HepG2 (cell line): ENCODE data around the gene FOXI3. TPM values are rescaled to one million over a fixed set of nuclear protein-coding genes. Genes with fewer than 3 reads are reported as not detected.

Experiments used
- ATAC-seq: fragments of 200-7000 bp; cut with Tn5 transposase; 3 replicates; pipeline ENCODE4 v1.9.1; 2020; ENCODE audit warnings: mild to moderate bottlenecking, moderate library complexity
- BruUV-seq: library from RNA; stranded (reverse); fragments of 400-500 nt; replicated peaks from 2 replicates; lab custom pipeline; 2021; lab: Mats Ljungman, UMichigan
- CTCF ChIA-PET: fragments of 300-600 bp; formaldehyde crosslinking; extraction: SDS; loops from one replicate; lab custom pipeline; 2021; ENCODE audit warnings: low total read pairs, inconsistent platforms, low intra/inter-chr PET ratio; lab: Yijun Ruan, JAX
- POLR2A ChIA-PET: fragments of 350-600 bp; sonication (Branson Sonifier 250); formaldehyde crosslinking; loops from one replicate; lab custom pipeline; 2020; ENCODE audit warnings: antibody characterized with exemption, inconsistent platforms; lab: Yijun Ruan, JAX
- DNase-seq: peaks from one replicate; pipeline ENCODE4 v3.0.0-alpha.2; 2015; ENCODE audit warnings: low spot score
- FAIRE-seq: peaks from 3 replicates; lab custom pipeline; 2011; peaks lifted over from hg19 to GRCh38; lab: Jason Lieb, UNC
- H2AFZ ChIP-seq: one replicate; pipeline ENCODE4 v1.6.1; 2011; ENCODE audit warnings: low read length, inconsistent platforms
- H3K27ac ChIP-seq: fragments of 300-600 bp; 3 replicates; pipeline ENCODE4 v1.8.0; 2011; ENCODE audit warnings: mixed run types, mild to moderate bottlenecking, mixed read lengths, low read length, inconsistent platforms; ENCODE audit not compliant: insufficient read depth; ENCODE audit errors: extremely low read length
- H3K27me3 ChIP-seq, 2 experiments: fragments of 200-600 bp in 1 of 2; 2 replicates in 1 of 2; 3 replicates in 1 of 2; pipeline versions ENCODE4 v1.6.0 to v1.8.0; 2011; ENCODE audit warnings: low read length in 2 of 2, mild to moderate bottlenecking in 2 of 2, moderate library complexity in 2 of 2, inconsistent platforms in 1 of 2; ENCODE audit not compliant: insufficient read depth in 2 of 2, control insufficient read depth in 1 of 2
- H3K36me3 ChIP-seq, 2 experiments: fragments of 200-600 bp in 1 of 2; replicated peaks in 1 of 2; 2 replicates in 1 of 2; 3 replicates in 1 of 2; pipeline versions ENCODE4 v1.5.1 to v1.8.0; 2011; ENCODE audit warnings: low read length in 2 of 2, inconsistent platforms in 1 of 2; ENCODE audit not compliant: insufficient read depth in 2 of 2, control insufficient read depth in 1 of 2
- H3K4me1 ChIP-seq: 2 replicates; pipeline ENCODE4 v1.5.1; 2012; ENCODE audit warnings: low read length, inconsistent platforms; ENCODE audit not compliant: insufficient read depth
- H3K4me2 ChIP-seq: 2 replicates; pipeline ENCODE4 v1.6.0; 2011; ENCODE audit warnings: low read depth, low read length, inconsistent platforms
- H3K4me3 ChIP-seq, 3 experiments: fragments of 200-600 bp in 1 of 3; sonication (generic), shearing (Covaris generic) in 1 of 3; replicated peaks in 1 of 3; 2 replicates each; pipeline ENCODE4 v1.5.1; 2011 to 2016; ENCODE audit warnings: low read length in 3 of 3, inconsistent platforms in 2 of 3, low read depth in 2 of 3, mild to moderate bottlenecking in 2 of 3, control low read depth in 1 of 3, mixed read lengths in 1 of 3; ENCODE audit not compliant: insufficient read depth in 1 of 3
- H3K79me2 ChIP-seq: one replicate; pipeline ENCODE4 v1.6.1; 2011; ENCODE audit warnings: low read length, inconsistent platforms; ENCODE audit not compliant: insufficient read depth
- H3K9ac ChIP-seq: 2 replicates; pipeline ENCODE4 v1.6.0; 2011; ENCODE audit warnings: mild to moderate bottlenecking, low read depth, low read length, inconsistent platforms; ENCODE audit not compliant: insufficient read depth
- H3K9me3 ChIP-seq: 2 replicates; pipeline ENCODE4 v1.5.1; 2012; ENCODE audit warnings: mild to moderate bottlenecking, low read length
- H4K20me1 ChIP-seq: 2 replicates; pipeline ENCODE4 v1.6.0; 2011; ENCODE audit warnings: inconsistent platforms, mild to moderate bottlenecking, low read length, moderate library complexity; ENCODE audit not compliant: insufficient read depth
- DPF2 ChIP-seq: sonication (generic); formaldehyde crosslinking; IDR thresholded peaks from 2 replicates; pipeline ENCODE4 v1.4.0; 2020; ENCODE audit warnings: mild to moderate bottlenecking, low read depth, missing genetic modification reagents, borderline replicate concordance
- HNF4G ChIP-seq, 2 experiments: sonication (generic) in 1 of 2; formaldehyde crosslinking in 1 of 2; IDR thresholded peaks; 2 replicates each; pipeline versions ENCODE4 v1.4.0 to v1.6.1; 2011 to 2020; ENCODE audit warnings: borderline replicate concordance in 2 of 2, low read depth in 2 of 2, mild to moderate bottlenecking in 2 of 2, low read length in 1 of 2, missing genetic modification reagents in 1 of 2, moderate library complexity in 1 of 2
- MAFF ChIP-seq: IDR thresholded peaks from 2 replicates; pipeline ENCODE4 v1.6.1; 2011; ENCODE audit warnings: low read depth, low read length, improper control_type of control experiment
- MAFK ChIP-seq, 2 experiments: IDR thresholded peaks in 1 of 2; conservative IDR thresholded peaks in 1 of 2; 2 replicates each; pipeline ENCODE4 v1.6.1; 2011; ENCODE audit warnings: improper control_type of control experiment in 2 of 2, low read length in 2 of 2
- NAIF1 ChIP-seq: sonication (generic); formaldehyde crosslinking; IDR thresholded peaks from 2 replicates; pipeline ENCODE4 v1.5.0; 2020; ENCODE audit warnings: mild to moderate bottlenecking, missing genetic modification reagents, borderline replicate concordance
- POLR2AphosphoS2 ChIP-seq: IDR thresholded peaks from 2 replicates; pipeline ENCODE4 v1.6.1; 2011; ENCODE audit warnings: low read depth, low read length, improper control_type of control experiment
- SP5 ChIP-seq: IDR thresholded peaks from 2 replicates; pipeline ENCODE4 v1.6.1; 2016; ENCODE audit warnings: low read depth, borderline replicate concordance
- ZNF17 ChIP-seq: sonication (generic); formaldehyde crosslinking; IDR thresholded peaks from 2 replicates; pipeline ENCODE4 v1.5.0; 2020; ENCODE audit warnings: mild to moderate bottlenecking, missing genetic modification reagents
- ZNF773 ChIP-seq: sonication (generic); formaldehyde crosslinking; IDR thresholded peaks from 2 replicates; pipeline ENCODE4 v1.4.0; 2020; ENCODE audit warnings: missing genetic modification reagents, borderline replicate concordance
- ZNF891 ChIP-seq: sonication (generic); formaldehyde crosslinking; IDR thresholded peaks from 2 replicates; pipeline ENCODE4 v1.5.0; 2020; ENCODE audit warnings: mild to moderate bottlenecking, missing genetic modification reagents
- whole genome bisulfite sequencing: methylation state at CpG from one replicate; pipeline ENCODE4 v1.1.6; 2017; ENCODE audit warnings: low lambda C conversion rate; 5-methylcytosine and 5-hydroxymethylcytosine counted together
- in situ Hi-C: cut with HindIII; loops from 2 replicates; pipeline ENCODE4 v1.10.0; 2017; ENCODE audit warnings: low pct_unique_long_range_greater_than_20kb; ENCODE audit not compliant: extremely low pct_ligation_motif_present
- intact Hi-C: fragments of 100-400 bp; cut with micrococcal nuclease; formaldehyde crosslinking; loops from one replicate; pipeline ENCODE4 v1.10.0; 2022; ENCODE audit not compliant: unreplicated experiment
- polyA plus RNA-seq, 8 experiments: library from polyadenylated mRNA; depleted of rRNA in 3 of 8; stranded (reverse) in 7 of 8; unstranded in 1 of 8; fragments of >200 nt; fragmentation: Illumina TruSeq in 4 of 8; extraction: Trizol in 4 of 8; gene quantifications; 2 replicates each; pipeline versions ENCODE4 v1.2.1 to v1.2.3, GENCODE V29; 2011 to 2016; ENCODE audit warnings: low read depth in 4 of 8, missing spikeins in 1 of 8, mixed read lengths in 1 of 8; ENCODE audit not compliant: insufficient read depth in 1 of 8
- total RNA-seq, 5 experiments: library from RNA; depleted of rRNA; stranded (reverse); fragments of >200 nt; fragmentation: Illumina TruSeq; extraction: Trizol; gene quantifications; 2 replicates each; pipeline ENCODE4 v1.2.3, GENCODE V29; 2016; ENCODE audit warnings: low read depth in 1 of 5
- TF ChIP-seq, protein P1 (sequence below): sonication (generic); formaldehyde crosslinking; IDR thresholded peaks from 2 replicates; pipeline ENCODE4 v1.5.0; 2020; ENCODE audit warnings: mild to moderate bottlenecking, missing genetic modification reagents
- TF ChIP-seq, protein P2 (sequence below): conservative IDR thresholded peaks from 2 replicates; pipeline ENCODE4 v1.6.1; 2018; ENCODE audit warnings: missing genetic modification reagents

Gene FOXI3
- total and polyA plus RNA-seq, 2 of the 13 experiments (the other 11 are each of a cell fraction or from before 2014, with no cell fraction given), result not detected

DNA sequence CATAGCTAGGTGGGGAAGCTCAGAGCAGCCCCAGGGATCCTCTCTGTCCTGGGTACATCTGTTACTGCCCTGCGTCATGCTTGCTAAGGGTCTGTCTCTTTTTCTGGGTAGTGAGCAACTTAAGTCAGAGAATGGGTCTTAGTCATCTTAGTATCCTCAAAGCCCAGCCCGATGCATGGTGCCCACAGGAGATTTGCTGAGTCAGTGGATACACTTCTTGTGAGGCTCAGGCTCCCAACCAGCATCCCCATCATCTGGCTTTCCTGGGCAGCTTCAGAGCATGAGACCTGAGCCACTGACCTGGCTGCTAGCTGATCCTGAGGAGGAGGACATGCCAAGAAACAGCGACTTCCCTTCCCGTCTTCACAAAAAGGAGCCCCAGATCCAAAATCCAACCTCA, 10.0 kb downstream of the FOXI3 start:
- peaks cover 2 to 19% of the 10 kb centered on the region in 2 experiments; a peak in 3 of 5 replicates for H3K27me3 ChIP-seq
- WGBS, result 11% methylated on average over 4 of the region's 4 CpGs
- no peaks in the 10 kb centered on the region for H3K9me3 ChIP-seq
- TF ChIP-seq MAFF (peak; percentile 83), ZNF773 (no peak), SP5 (CRISPR knock-in tag) (no peak), MAFK (conservative IDR thresholded peaks at IDR 0.05 in 1 of 2, IDR thresholded peaks at IDR 0.05 in 1 of 2; ENCODE audit: low read length in 2 of 2) (peak; percentile 88 to 92)
- TF ChIP-seq, protein P1, sequence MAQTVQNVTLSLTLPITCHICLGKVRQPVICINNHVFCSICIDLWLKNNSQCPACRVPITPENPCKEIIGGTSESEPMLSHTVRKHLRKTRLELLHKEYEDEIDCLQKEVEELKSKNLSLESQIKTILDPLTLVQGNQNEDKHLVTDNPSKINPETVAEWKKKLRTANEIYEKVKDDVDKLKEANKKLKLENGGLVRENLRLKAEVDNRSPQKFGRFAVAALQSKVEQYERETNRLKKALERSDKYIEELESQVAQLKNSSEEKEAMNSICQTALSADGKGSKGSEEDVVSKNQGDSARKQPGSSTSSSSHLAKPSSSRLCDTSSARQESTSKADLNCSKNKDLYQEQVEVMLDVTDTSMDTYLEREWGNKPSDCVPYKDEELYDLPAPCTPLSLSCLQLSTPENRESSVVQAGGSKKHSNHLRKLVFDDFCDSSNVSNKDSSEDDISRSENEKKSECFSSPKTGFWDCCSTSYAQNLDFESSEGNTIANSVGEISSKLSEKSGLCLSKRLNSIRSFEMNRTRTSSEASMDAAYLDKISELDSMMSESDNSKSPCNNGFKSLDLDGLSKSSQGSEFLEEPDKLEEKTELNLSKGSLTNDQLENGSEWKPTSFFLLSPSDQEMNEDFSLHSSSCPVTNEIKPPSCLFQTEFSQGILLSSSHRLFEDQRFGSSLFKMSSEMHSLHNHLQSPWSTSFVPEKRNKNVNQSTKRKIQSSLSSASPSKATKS (CRISPR knock-in tag), result no peak
- CTCF ChIA-PET, result no interaction called here
- H3K4me2 ChIP-seq, result no peak overlapping the region
- ATAC-seq, result no peak
- DNase-seq, result no peak
- no peaks in the 10 kb centered on the region for H4K20me1 ChIP-seq
- POLR2A ChIA-PET, result no interaction called here
- H3K4me1 ChIP-seq, result no peaks in the 10 kb centered on the region
- intact Hi-C loops, result no loop called here
- H3K36me3 ChIP-seq, result no peaks in the 10 kb centered on the region
- no peaks in the 10 kb centered on the region for H3K79me2 ChIP-seq
- in situ Hi-C loops, result no loop called here
- BruUV-seq, result no TSS peak
- FAIRE-seq, result no peak
- H3K4me3 ChIP-seq, result no peak overlapping the region
- no peak overlapping the region for H3K27ac ChIP-seq
- H3K9ac ChIP-seq, result no peak overlapping the region
- no peak overlapping the region for H2AFZ ChIP-seq

DNA sequence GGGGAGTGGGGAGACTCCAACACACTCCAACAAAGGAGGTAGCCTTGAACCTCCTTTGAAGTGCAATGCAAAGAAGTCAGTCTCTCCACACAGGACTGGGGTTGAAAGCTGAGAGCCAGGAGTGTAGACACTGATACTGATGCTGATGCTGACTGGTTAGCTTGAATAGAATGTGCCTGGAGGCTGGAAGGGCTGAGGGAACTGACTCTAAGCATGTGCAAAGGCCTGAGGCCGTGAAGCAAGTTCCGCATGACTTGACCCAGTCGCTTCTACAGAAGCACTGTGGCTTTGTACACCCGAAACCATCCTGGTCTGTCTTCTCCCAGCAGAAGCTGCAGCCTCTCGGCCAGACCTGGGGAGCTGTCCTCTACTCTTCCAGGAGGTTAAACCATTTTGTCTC, 10.4 kb downstream of the FOXI3 start:
- Histone ChIP-seq H3K36me3 (no peaks in the 10 kb centered on the region), H3K27ac (no peak overlapping the region), H3K9me3 (no peaks in the 10 kb centered on the region), H3K4me3 (no peak overlapping the region), H3K9ac (no peak overlapping the region), H3K79me2 (no peaks in the 10 kb centered on the region), H3K4me1 (no peaks in the 10 kb centered on the region), H3K4me2 (no peak overlapping the region), H4K20me1 (no peaks in the 10 kb centered on the region), H3K27me3 (peaks cover 2 to 19% of the 10 kb centered on the region in 2 experiments; a peak in 4 of 5 replicates), H2AFZ (no peak overlapping the region)
- in situ Hi-C loops, result no loop called here
- ATAC-seq (no peak), FAIRE-seq (no peak), DNase-seq (no peak)
- WGBS, result 8% methylated on average over 5 of the region's 5 CpGs
- BruUV-seq, result no TSS peak
- CTCF ChIA-PET, result no interaction called here
- intact Hi-C loops, result no loop called here
- POLR2A ChIA-PET, result no interaction called here
- TF ChIP-seq DPF2 (CRISPR knock-in tag) (no peak), ZNF17 (CRISPR knock-in tag) (no peak), NAIF1 (CRISPR knock-in tag) (no peak), ZNF891 (CRISPR knock-in tag) (no peak), HNF4G (IDR thresholded peaks at IDR 0.05; ENCODE audit: borderline replicate concordance, low read depth, low read length) (no peak), HNF4G (CRISPR knock-in tag; IDR thresholded peaks at IDR 0.05; ENCODE audit: borderline replicate concordance, low read depth) (no peak), POLR2AphosphoS2 (no peak)
- TF ChIP-seq, protein P2, sequence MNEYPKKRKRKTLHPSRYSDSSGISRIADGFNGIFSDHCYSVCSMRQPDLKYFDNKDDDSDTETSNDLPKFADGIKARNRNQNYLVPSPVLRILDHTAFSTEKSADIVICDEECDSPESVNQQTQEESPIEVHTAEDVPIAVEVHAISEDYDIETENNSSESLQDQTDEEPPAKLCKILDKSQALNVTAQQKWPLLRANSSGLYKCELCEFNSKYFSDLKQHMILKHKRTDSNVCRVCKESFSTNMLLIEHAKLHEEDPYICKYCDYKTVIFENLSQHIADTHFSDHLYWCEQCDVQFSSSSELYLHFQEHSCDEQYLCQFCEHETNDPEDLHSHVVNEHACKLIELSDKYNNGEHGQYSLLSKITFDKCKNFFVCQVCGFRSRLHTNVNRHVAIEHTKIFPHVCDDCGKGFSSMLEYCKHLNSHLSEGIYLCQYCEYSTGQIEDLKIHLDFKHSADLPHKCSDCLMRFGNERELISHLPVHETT, result no peak
